ENCODE data around the gene RAMAC.

RAMAC gene

DNA sequence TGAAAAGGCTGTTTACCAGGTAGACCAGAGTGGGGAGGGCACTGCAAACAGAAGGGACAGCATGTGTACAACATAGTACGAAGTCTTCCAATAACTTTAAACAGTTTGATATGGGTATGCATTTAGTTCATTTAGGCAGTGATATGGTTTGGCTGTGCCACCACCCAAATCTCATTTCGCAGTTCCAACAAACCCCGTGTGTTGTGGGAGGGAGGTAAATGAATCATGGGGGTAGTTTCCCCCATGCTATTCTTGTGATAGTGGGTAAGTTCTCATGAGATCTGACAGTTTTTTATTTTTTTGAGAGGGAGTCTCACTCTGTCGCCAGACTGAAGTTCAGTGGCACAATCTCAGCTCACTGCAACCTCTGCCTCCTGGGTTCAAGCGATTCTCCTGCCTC, 7.6 kb upstream of the RAMAC start:
- H4K20me1 ChIP-seq (ENCODE audit: insufficient read depth, low read length), result no peaks in the 10 kb centered on the region
- H3K4me3 ChIP-seq (ENCODE audit: low read depth, low read length, poor library complexity, severe bottlenecking), result no peak overlapping the region
- H3K79me2 ChIP-seq (ENCODE audit: insufficient read depth, low read length), result no peaks in the 10 kb centered on the region
- no peaks in the 10 kb centered on the region for H3K4me1 ChIP-seq (ENCODE audit: insufficient read depth, low read length, severe bottlenecking)
- H3K36me3 ChIP-seq (ENCODE audit: insufficient read depth, low read length), result no peaks in the 10 kb centered on the region
- no peak overlapping the region for H3K4me2 ChIP-seq (ENCODE audit: low read length)
- no peaks in the 10 kb centered on the region for H3K9me2 ChIP-seq (ENCODE audit: low read depth, low read length)
- no peaks in the 10 kb centered on the region for H3K27me3 ChIP-seq (ENCODE audit: insufficient read depth, low read length)
- no peak overlapping the region for H3K27ac ChIP-seq (ENCODE audit: low read depth, low read length, poor library complexity, severe bottlenecking)
- no peak overlapping the region for H3K9ac ChIP-seq (ENCODE audit: low read length)
- H3F3A ChIP-seq (ENCODE audit: insufficient read depth, low read length), result no peaks in the 10 kb centered on the region
- TF ChIP-seq EZH2 (IDR thresholded peaks at IDR 0.05; ENCODE audit: borderline replicate concordance, low read length), result no peak
- no peak for TF ChIP-seq CTCF (IDR thresholded peaks at IDR 0.05; ENCODE audit: low read length)
- no peak overlapping the region for H2AFZ ChIP-seq (ENCODE audit: low read length)
- H3K9me3 ChIP-seq (ENCODE audit: low read length), result no peaks in the 10 kb centered on the region

DNA sequence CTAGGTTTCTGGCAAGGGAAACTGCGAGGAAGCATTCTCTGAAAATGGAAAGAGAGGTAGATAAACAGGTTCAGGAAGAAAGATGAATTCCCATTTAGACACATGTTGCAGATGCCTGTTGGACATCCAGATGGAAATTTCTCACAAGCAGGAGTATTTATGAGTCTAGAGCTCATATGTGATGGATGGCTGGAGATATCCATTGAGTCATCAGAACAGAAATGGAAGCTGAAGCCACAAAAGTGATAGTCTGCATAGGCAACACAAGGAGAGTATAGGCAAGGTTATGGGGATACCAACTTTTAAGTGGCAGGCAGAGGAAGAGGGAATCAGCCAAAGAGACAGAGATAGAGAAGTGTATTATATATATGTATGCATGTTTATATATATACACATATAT, 6.3 kb upstream of the RAMAC start:
- no peaks in the 10 kb centered on the region for H3K79me2 ChIP-seq (ENCODE audit: insufficient read depth, low read length)

DNA sequence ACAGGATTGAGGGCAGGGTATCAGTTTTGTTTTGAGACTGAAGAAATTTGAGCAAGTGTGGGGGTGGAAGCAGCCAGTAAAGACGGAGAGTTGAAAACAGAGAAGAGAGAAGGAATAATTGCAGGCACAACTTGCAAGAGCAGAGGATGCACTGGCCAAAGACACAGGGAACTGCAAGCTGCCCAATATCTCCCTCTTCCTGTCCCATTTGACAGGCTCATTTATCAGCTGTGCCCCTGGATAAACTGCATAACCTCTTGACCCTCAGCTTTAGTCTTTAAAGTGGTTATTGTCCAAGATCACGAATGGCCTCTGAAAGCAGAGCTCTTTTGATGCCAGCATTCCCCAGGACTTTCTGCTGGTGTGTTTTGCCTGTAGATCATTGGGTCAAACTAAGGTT, 5.0 kb upstream of the RAMAC start:
- Histone ChIP-seq H3K27ac (ENCODE audit: low read depth, low read length, poor library complexity, severe bottlenecking) (no peak overlapping the region), H3F3A (ENCODE audit: insufficient read depth, low read length) (no peaks in the 10 kb centered on the region), H3K4me3 (ENCODE audit: low read depth, low read length, poor library complexity, severe bottlenecking) (no peak overlapping the region), H4K20me1 (ENCODE audit: insufficient read depth, low read length) (no peaks in the 10 kb centered on the region), H3K4me2 (ENCODE audit: low read length) (no peak overlapping the region), H3K9me2 (ENCODE audit: low read depth, low read length) (no peaks in the 10 kb centered on the region), H3K27me3 (ENCODE audit: insufficient read depth, low read length) (no peaks in the 10 kb centered on the region), H3K9me3 (ENCODE audit: low read length) (no peaks in the 10 kb centered on the region), H3K9ac (ENCODE audit: low read length) (no peak overlapping the region), H3K36me3 (ENCODE audit: insufficient read depth, low read length) (no peaks in the 10 kb centered on the region), H3K4me1 (ENCODE audit: insufficient read depth, low read length, severe bottlenecking) (peaks cover 9% of the 10 kb centered on the region), H2AFZ (ENCODE audit: low read length) (no peak overlapping the region), H3K79me2 (ENCODE audit: insufficient read depth, low read length) (no peaks in the 10 kb centered on the region)
- TF ChIP-seq CTCF (IDR thresholded peaks at IDR 0.05; ENCODE audit: low read length) (no peak), EZH2 (IDR thresholded peaks at IDR 0.05; ENCODE audit: borderline replicate concordance, low read length) (no peak)

More for the DNA sequence above, 6.3 kb upstream of the RAMAC start:
- Histone ChIP-seq H3K4me2 (ENCODE audit: low read length) (no peak overlapping the region), H3F3A (ENCODE audit: insufficient read depth, low read length) (no peaks in the 10 kb centered on the region), H3K4me1 (ENCODE audit: insufficient read depth, low read length, severe bottlenecking) (no peaks in the 10 kb centered on the region), H3K9me3 (ENCODE audit: low read length) (no peaks in the 10 kb centered on the region), H3K4me3 (ENCODE audit: low read depth, low read length, poor library complexity, severe bottlenecking) (no peak overlapping the region), H3K9ac (ENCODE audit: low read length) (no peak overlapping the region), H3K36me3 (ENCODE audit: insufficient read depth, low read length) (no peaks in the 10 kb centered on the region), H3K27me3 (ENCODE audit: insufficient read depth, low read length) (no peaks in the 10 kb centered on the region), H4K20me1 (ENCODE audit: insufficient read depth, low read length) (no peaks in the 10 kb centered on the region), H2AFZ (ENCODE audit: low read length) (no peak overlapping the region), H3K9me2 (ENCODE audit: low read depth, low read length) (no peaks in the 10 kb centered on the region), H3K27ac (ENCODE audit: low read depth, low read length, poor library complexity, severe bottlenecking) (no peak overlapping the region)
- no peak for TF ChIP-seq CTCF (IDR thresholded peaks at IDR 0.05; ENCODE audit: low read length)
- no peak for TF ChIP-seq EZH2 (IDR thresholded peaks at IDR 0.05; ENCODE audit: borderline replicate concordance, low read length)

Measured in OCI-LY1 (cell line).